GM23338 (cell line): Measurements from ENCODE around the gene HCLS1. TPM values are rescaled to one million over a fixed set of nuclear protein-coding genes. Genes with fewer than 3 reads are reported as not detected.

Experiments used
- ATAC-seq: fragments of 200-7000 bp; cut with Tn5 transposase; 3 replicates; pipeline ENCODE4 v1.9.1; 2020
- DNase-seq: peaks from one replicate; pipeline ENCODE4 v3.0.0-alpha.2; 2015; ENCODE audit warnings: low spot score
- H2AFZ ChIP-seq: fragments of 200-600 bp; sonication (generic); 2 replicates; pipeline ENCODE4 v1.8.0; 2016; ENCODE audit warnings: antibody characterized with exemption, mild to moderate bottlenecking, moderate library complexity
- H3F3A ChIP-seq: fragments of 200-600 bp; sonication (generic); replicated peaks from 2 replicates; pipeline ENCODE4 v1.8.0; 2017; ENCODE audit warnings: antibody characterized with exemption, mixed run types, low read depth
- H3K27ac ChIP-seq: fragments of 200-600 bp; sonication (generic); 2 replicates; pipeline ENCODE4 v1.6.1; 2016; ENCODE audit warnings: low read depth
- H3K27me3 ChIP-seq: fragments of 200-600 bp; sonication (generic); 2 replicates; pipeline ENCODE4 v1.8.0; 2016; ENCODE audit warnings: mild to moderate bottlenecking, mixed run types, moderate library complexity; ENCODE audit not compliant: insufficient read depth
- H3K36me3 ChIP-seq: fragments of 200-600 bp; sonication (generic); 2 replicates; pipeline ENCODE4 v1.8.0; 2016; ENCODE audit warnings: mild to moderate bottlenecking; ENCODE audit not compliant: insufficient read depth
- H3K4me1 ChIP-seq: fragments of 200-600 bp; sonication (generic); 2 replicates; pipeline ENCODE4 v1.8.0; 2016; ENCODE audit warnings: mild to moderate bottlenecking, moderate library complexity; ENCODE audit not compliant: insufficient read depth
- H3K4me2 ChIP-seq: fragments of 200-600 bp; sonication (generic); 2 replicates; pipeline ENCODE4 v1.7.1; 2017; ENCODE audit warnings: mixed run types
- H3K4me3 ChIP-seq: fragments of 200-600 bp; sonication (generic); 2 replicates; pipeline ENCODE4 v1.6.1; 2016; ENCODE audit warnings: mixed run types
- H3K79me2 ChIP-seq: fragments of 200-600 bp; sonication (generic); replicated peaks from 2 replicates; pipeline ENCODE4 v1.8.0; 2017; ENCODE audit warnings: mild to moderate bottlenecking; ENCODE audit not compliant: insufficient read depth
- H3K9me2 ChIP-seq: fragments of 200-600 bp; sonication (generic); 2 replicates; pipeline ENCODE4 v1.8.0; 2017; ENCODE audit not compliant: insufficient read depth
- H4K20me1 ChIP-seq: fragments of 200-600 bp; sonication (generic); replicated peaks from 2 replicates; pipeline ENCODE4 v1.8.0; 2017; ENCODE audit warnings: mild to moderate bottlenecking; ENCODE audit not compliant: insufficient read depth
- H3K27ac Mint-ChIP-seq: 2 replicates; pipeline ENCODE4 v1.8.0; 2020; ENCODE audit warnings: inconsistent platforms, mild to moderate bottlenecking, moderate library complexity, mixed read lengths
- H3K27me3 Mint-ChIP-seq: 3 replicates; pipeline ENCODE4 v1.8.0; 2022; ENCODE audit warnings: low read depth, mild to moderate bottlenecking, moderate library complexity, mixed read lengths, inconsistent platforms; ENCODE audit not compliant: insufficient read depth, poor library complexity
- H3K36me3 Mint-ChIP-seq: 3 replicates; pipeline ENCODE4 v1.8.0; 2021; ENCODE audit warnings: low read depth, mild to moderate bottlenecking, inconsistent platforms, moderate library complexity, mixed read lengths
- H3K4me1 Mint-ChIP-seq: 3 replicates; pipeline ENCODE4 v1.8.0; 2020; ENCODE audit warnings: mild to moderate bottlenecking, inconsistent platforms, mixed read lengths
- H3K4me3 Mint-ChIP-seq: 3 replicates; pipeline ENCODE4 v1.8.0; 2021; ENCODE audit warnings: moderate library complexity, mild to moderate bottlenecking, inconsistent platforms, mixed read lengths
- H3K9me3 Mint-ChIP-seq: 3 replicates; pipeline ENCODE4 v1.8.0; 2020; ENCODE audit warnings: moderate library complexity, mild to moderate bottlenecking, inconsistent platforms, mixed read lengths
- CTCF ChIP-seq, 2 experiments: fragments of 200-600 bp in 1 of 2; sonication (generic) in 1 of 2; conservative IDR thresholded peaks; 2 replicates each; pipeline versions ENCODE4 v1.5.1 to v1.6.1; 2016 to 2017; ENCODE audit warnings: antibody characterized with exemption in 2 of 2, low read depth in 2 of 2, mild to moderate bottlenecking in 2 of 2, moderate library complexity in 1 of 2
- EZH2 ChIP-seq: fragments of 200-600 bp; sonication (generic); IDR thresholded peaks from one replicate; pipeline ENCODE4 v1.8.0; 2017; ENCODE audit warnings: antibody characterized with exemption, mild to moderate bottlenecking, low read depth; ENCODE audit not compliant: unreplicated experiment
- JUNB ChIP-seq: IDR thresholded peaks from one replicate; pipeline ENCODE4 v1.6.1; 2016; ENCODE audit warnings: antibody characterized with exemption; ENCODE audit not compliant: unreplicated experiment
- NANOG ChIP-seq: IDR thresholded peaks from 2 replicates; pipeline ENCODE4 v1.6.1; 2016; ENCODE audit warnings: antibody characterized with exemption, borderline replicate concordance
- POLR2AphosphoS5 ChIP-seq: IDR thresholded peaks from 2 replicates; pipeline ENCODE4 v1.6.1; 2016; ENCODE audit warnings: antibody characterized with exemption, low read depth
- STAT1 ChIP-seq: IDR thresholded peaks from one replicate; pipeline ENCODE4 v1.6.1; 2016; ENCODE audit warnings: antibody characterized with exemption; ENCODE audit not compliant: unreplicated experiment
- ZNF114 ChIP-seq: fragments of 250-450 bp; sonication (Bioruptor Pico); IDR thresholded peaks from 2 replicates; pipeline ENCODE4 v1.5.0; 2020; ENCODE audit warnings: mild to moderate bottlenecking, moderate library complexity
- ZNF331 ChIP-seq: fragments of 250-450 bp; sonication (Bioruptor Pico); IDR thresholded peaks from 2 replicates; pipeline ENCODE4 v1.5.0; 2020; ENCODE audit warnings: low read depth, mild to moderate bottlenecking, moderate library complexity
- ZNF462 ChIP-seq: fragments of 250-450 bp; sonication (Bioruptor Pico); IDR thresholded peaks from 2 replicates; pipeline ENCODE4 v1.5.0; 2020; ENCODE audit warnings: mild to moderate bottlenecking, moderate library complexity
- polyA plus RNA-seq: library from polyadenylated mRNA; unstranded; fragments of >200 nt; fragmentation: Nextera tagmentation; extraction: Ambion mirVana; gene quantifications from 2 replicates; pipeline ENCODE4 v1.2.1, GENCODE V29; 2016
- total RNA-seq: library from RNA; depleted of rRNA; stranded (reverse); fragments of >200 nt; shearing (Covaris generic); gene quantifications from 2 replicates; pipeline ENCODE4 v1.2.3, GENCODE V29; 2014

Gene HCLS1
- total and polyA plus RNA-seq, 2 experiments from 2014 or later: 0.66 to 1.1 TPM

DNA sequence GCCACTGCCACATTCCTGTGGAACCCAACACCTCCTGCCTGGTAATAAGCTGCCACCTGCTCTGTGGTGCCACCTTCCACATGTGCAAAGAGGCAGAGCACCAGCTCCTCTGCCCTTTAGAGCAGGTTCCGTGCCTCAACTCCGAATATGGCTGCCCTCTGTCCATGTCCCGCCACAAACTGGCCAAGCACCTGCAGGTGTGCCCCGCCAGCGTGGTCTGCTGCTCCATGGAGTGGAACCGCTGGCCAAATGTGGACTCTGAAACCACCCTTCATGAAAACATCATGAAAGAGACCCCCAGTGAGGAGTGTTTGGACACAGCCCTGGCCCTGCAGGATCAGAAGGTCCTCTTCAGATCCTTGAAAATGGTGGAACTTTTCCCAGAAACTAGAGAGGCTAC, 39.2 kb downstream of the HCLS1 start (continued):
- no peak for TF ChIP-seq ZNF462 (CRISPR knock-in tag)
- TF ChIP-seq POLR2AphosphoS5: no peak
- no peak for TF ChIP-seq JUNB
- no peak for TF ChIP-seq CTCF (conservative IDR thresholded peaks at IDR 0.05; ENCODE audit: low read depth in 2 of 2)
- TF ChIP-seq NANOG: no peak
- TF ChIP-seq ZNF114 (CRISPR knock-in tag): no peak

- no peak for ATAC-seq
- Histone ChIP-seq H4K20me1 (no peaks in the 10 kb centered on the region), H3K36me3 (no peaks in the 10 kb centered on the region)
These were observed 41.0 kb downstream of the HCLS1 start for GRCh38 chr3:121619691-121620090.

More at GRCh38 chr3:121619691-121620090, 41.0 kb downstream of the HCLS1 start:
- Histone ChIP-seq H3K4me1 (peaks cover 5% of the 10 kb centered on the region), H3K4me2 (no peak overlapping the region), H2AFZ (no peak overlapping the region), H3F3A (no peaks in the 10 kb centered on the region), H3K9me2 (peaks cover 13% of the 10 kb centered on the region; the same call in 1 of the 2 replicates), H3K4me3 (no peak overlapping the region), H3K79me2 (no peaks in the 10 kb centered on the region), H3K27me3 (no peaks in the 10 kb centered on the region), H3K27ac (no peak overlapping the region)
- H3K9me3 Mint-ChIP-seq: no peaks in the 10 kb centered on the region
- H3K36me3 Mint-ChIP-seq: no peaks in the 10 kb centered on the region
- no peak for DNase-seq
- H3K4me1 Mint-ChIP-seq: peaks cover 6% of the 10 kb centered on the region
- H3K27me3 Mint-ChIP-seq: peaks cover 5% of the 10 kb centered on the region
- TF ChIP-seq ZNF331 (CRISPR knock-in tag) (no peak), STAT1 (no peak), NANOG (no peak), EZH2 (no peak)
- no peak overlapping the region for H3K27ac Mint-ChIP-seq
- no peak overlapping the region for H3K4me3 Mint-ChIP-seq
